Thoracic aorta (tissue), 2 donors: Measurements from ENCODE around the gene ANKS6. TPM values are rescaled to one million over a fixed set of nuclear protein-coding genes. Genes with fewer than 3 reads are reported as not detected.

Experiments used
- ATAC-seq: fragments of 150-250 bp; one replicate; pipeline ENCODE4 v1.8.0; 2017; ENCODE audit warnings: low read depth; ENCODE audit not compliant: insufficient number of reproducible peaks, low FRiP score
- DNase-seq: peaks from one replicate; pipeline ENCODE4 v3.0.0-alpha.2; 2020; ENCODE audit warnings: low spot score
- H3K27ac ChIP-seq, 2 donors: fragments of 200-600 bp; sonication (generic); 1 replicate in 1 of 2; 2 replicates in 1 of 2; pipeline ENCODE4 v1.5.1; 2016; ENCODE audit warnings: mild to moderate bottlenecking in 2 of 2, moderate library complexity in 2 of 2
- H3K27me3 ChIP-seq: fragments of 200-600 bp; sonication (generic); replicated peaks from 2 replicates; pipeline ENCODE4 v1.6.0; 2016; ENCODE audit warnings: mild to moderate bottlenecking; ENCODE audit not compliant: insufficient read depth
- H3K36me3 ChIP-seq: fragments of 200-600 bp; sonication (generic); one replicate; pipeline ENCODE4 v1.5.1; 2016
- H3K4me1 ChIP-seq, 2 donors: fragments of 200-600 bp; sonication (generic); 1 replicate in 1 of 2; 2 replicates in 1 of 2; pipeline versions ENCODE4 v1.5.1 to v1.6.0; 2016; ENCODE audit warnings: low read depth in 2 of 2, mild to moderate bottlenecking in 1 of 2; ENCODE audit not compliant: control insufficient read depth in 1 of 2
- H3K4me3 ChIP-seq: fragments of 200-600 bp; sonication (generic); 2 replicates; pipeline ENCODE4 v1.5.1; 2016; ENCODE audit warnings: mild to moderate bottlenecking
- H3K9me3 ChIP-seq: fragments of 200-600 bp; sonication (generic); 2 replicates; pipeline ENCODE4 v1.5.1; 2016
- total RNA-seq, 2 donors: library from RNA; depleted of rRNA; stranded (reverse); fragments of >200 nt; gene quantifications; one replicate each; pipeline versions ENCODE4 v1.1.0 to v1.2.3, GENCODE V29; 2016
- TF ChIP-seq, protein P1 (sequence below): fragments of 200-600 bp; sonication (generic); IDR thresholded peaks from one replicate; pipeline ENCODE4 v1.5.1; 2019; ENCODE audit warnings: antibody characterized with exemption

ANKS6 gene
- total RNA-seq, 2 donors from 2014 or later, result 35.1 to 45.8 TPM

DNA sequence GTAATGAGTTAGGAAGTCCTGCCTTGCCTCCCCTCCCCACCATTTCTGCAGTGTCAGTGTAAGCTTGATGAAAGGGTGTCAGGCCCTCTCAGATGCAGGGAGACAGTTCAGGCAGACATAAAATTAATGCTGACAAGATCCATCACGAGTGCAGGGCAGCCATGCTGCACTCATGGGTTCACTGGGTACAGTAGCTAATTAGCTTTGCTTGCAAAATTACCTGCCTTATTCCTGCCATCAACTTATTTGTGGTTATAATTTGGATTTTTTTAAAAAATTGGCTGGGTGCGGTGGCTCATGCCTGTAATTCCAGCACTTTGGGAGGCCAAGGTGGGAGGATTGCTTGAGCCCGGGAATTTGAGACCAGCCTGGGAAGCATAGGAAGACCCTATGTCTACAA lies 29.1 kb upstream of the ANKS6 start:
- ATAC-seq (no peak), DNase-seq (no peak)
- no peaks in the 10 kb centered on the region for H3K36me3 ChIP-seq
- no peaks in the 10 kb centered on the region for H3K27me3 ChIP-seq
- H3K9me3 ChIP-seq, result no peaks in the 10 kb centered on the region
- TF ChIP-seq, protein P1, sequence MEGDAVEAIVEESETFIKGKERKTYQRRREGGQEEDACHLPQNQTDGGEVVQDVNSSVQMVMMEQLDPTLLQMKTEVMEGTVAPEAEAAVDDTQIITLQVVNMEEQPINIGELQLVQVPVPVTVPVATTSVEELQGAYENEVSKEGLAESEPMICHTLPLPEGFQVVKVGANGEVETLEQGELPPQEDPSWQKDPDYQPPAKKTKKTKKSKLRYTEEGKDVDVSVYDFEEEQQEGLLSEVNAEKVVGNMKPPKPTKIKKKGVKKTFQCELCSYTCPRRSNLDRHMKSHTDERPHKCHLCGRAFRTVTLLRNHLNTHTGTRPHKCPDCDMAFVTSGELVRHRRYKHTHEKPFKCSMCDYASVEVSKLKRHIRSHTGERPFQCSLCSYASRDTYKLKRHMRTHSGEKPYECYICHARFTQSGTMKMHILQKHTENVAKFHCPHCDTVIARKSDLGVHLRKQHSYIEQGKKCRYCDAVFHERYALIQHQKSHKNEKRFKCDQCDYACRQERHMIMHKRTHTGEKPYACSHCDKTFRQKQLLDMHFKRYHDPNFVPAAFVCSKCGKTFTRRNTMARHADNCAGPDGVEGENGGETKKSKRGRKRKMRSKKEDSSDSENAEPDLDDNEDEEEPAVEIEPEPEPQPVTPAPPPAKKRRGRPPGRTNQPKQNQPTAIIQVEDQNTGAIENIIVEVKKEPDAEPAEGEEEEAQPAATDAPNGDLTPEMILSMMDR, result no peak
- no peak overlapping the region for H3K27ac ChIP-seq
- no peak overlapping the region for H3K4me3 ChIP-seq
- no peaks in the 10 kb centered on the region for H3K4me1 ChIP-seq

DNA sequence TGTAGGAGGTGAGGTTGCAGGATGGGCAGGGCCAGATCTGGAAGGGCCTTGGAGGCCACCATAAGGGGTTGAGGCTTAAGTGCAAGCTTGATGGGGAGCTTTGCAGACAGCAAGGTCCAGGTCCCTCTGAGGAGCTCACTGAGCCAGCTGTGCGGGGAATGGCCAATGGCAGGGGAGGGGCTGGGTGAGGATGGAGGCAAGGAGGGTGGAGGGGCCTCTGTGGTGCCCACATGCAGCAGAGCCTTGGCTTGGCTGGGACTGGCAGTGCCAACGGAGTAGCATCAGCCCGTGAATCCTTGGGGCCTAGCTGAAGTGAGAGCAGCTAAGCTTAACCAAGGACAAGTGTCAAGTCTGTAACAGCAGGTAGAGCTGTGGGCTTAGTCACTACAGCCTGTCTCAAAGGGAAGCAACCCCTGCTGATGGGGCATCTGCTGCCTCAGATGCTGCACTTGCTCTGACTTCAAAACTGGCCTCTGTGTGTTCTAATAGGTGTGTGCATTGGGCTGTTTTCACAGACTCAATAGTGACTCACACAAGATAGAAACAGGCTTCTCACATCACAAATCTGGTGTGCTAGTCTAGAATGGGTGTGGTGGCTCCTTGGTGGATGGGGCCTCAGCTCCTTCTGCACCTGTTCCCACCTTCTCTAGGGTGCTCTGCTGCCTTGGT lies 27.4 kb upstream of the ANKS6 start:
- Histone ChIP-seq H3K4me1 (no peaks in the 10 kb centered on the region), H3K36me3 (no peaks in the 10 kb centered on the region), H3K27ac (no peak overlapping the region), H3K4me3 (no peak overlapping the region), H3K27me3 (no peaks in the 10 kb centered on the region), H3K9me3 (no peaks in the 10 kb centered on the region)
- no peak for DNase-seq
- TF ChIP-seq, protein P1, result no peak
- no peak for ATAC-seq

DNA sequence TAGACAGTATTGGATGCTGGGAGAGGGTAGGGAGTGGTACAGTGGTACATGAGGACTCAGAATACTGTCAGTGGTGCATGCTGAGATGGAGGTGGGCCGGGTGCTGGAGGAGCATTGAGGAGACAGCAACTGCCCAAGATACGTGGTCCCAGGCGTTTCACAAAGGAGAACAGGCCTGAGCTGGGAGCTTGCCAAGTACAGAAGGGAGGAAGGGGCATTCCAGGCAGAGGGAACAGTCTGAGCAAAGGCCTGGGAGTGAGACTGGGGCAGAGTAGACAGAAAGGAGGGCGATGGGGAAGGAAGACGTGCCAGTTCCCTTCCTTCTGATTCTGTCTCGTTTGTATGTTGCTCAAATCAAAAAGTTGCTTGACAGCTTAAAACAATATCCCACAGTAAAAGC lies 26.3 kb upstream of the ANKS6 start:
- TF ChIP-seq, protein P1, result no peak
- H3K4me3 ChIP-seq, result no peak overlapping the region
- H3K4me1 ChIP-seq, result no peaks in the 10 kb centered on the region
- H3K36me3 ChIP-seq, result no peaks in the 10 kb centered on the region
- DNase-seq (no peak), ATAC-seq (no peak)
- no peak overlapping the region for H3K27ac ChIP-seq
- H3K9me3 ChIP-seq, result no peaks in the 10 kb centered on the region
- no peaks in the 10 kb centered on the region for H3K27me3 ChIP-seq

DNA sequence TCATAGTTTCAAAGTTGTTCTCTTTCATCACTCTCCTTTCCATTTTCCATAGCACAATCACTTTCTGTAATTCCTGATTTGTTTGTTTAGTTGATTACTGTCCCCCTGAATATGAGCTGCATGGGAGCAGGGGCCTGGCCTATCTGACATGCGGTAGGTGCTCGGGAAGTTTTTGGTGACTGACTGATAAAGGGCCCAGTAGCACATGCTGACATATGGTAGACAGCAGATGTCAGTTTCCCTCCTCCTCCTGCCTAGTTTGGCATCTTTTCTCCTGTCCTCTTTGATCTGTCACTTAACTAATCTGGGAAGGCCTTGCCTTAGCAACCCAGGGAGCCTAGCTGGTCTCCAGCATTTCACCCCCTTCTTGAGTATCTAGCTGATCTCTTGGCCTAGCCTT lies 25.5 kb upstream of the ANKS6 start:
- TF ChIP-seq, protein P1, result no peak
- ATAC-seq, result no peak
- Histone ChIP-seq H3K27me3 (no peaks in the 10 kb centered on the region), H3K4me1 (no peaks in the 10 kb centered on the region), H3K4me3 (no peak overlapping the region), H3K27ac (no peak overlapping the region), H3K36me3 (no peaks in the 10 kb centered on the region), H3K9me3 (no peaks in the 10 kb centered on the region)
- DNase-seq, result no peak

DNA sequence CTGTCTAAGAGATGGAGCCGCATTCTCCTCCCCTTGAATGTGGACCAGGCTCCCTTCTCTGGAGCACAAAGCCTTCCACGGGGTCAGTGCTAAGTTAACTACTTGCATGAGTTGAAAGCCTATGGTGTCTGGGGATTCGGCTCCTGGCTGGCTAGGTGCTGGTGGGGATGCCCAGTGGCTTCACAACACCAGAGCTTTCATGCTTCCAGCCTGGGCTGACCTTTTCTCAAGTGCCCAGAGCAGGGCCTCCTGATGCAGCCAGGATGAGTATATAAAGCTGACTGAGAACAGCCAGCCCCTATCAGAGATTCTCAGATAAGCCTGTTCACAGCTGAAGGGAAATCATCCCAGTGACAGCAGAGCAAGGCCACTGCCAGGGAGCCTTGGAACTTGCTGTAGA lies 22.9 kb upstream of the ANKS6 start:
- H3K4me3 ChIP-seq, result no peak overlapping the region
- ATAC-seq (no peak), DNase-seq (no peak)
- no peak overlapping the region for H3K27ac ChIP-seq
- no peaks in the 10 kb centered on the region for H3K36me3 ChIP-seq
- H3K9me3 ChIP-seq, result no peaks in the 10 kb centered on the region
- TF ChIP-seq, protein P1, result no peak
- no peaks in the 10 kb centered on the region for H3K4me1 ChIP-seq
- no peaks in the 10 kb centered on the region for H3K27me3 ChIP-seq
